Nephron progenitor cell (in vitro differentiated cells): ENCODE results near the gene HOXA13.

Source experiments
- DNase-seq: peaks from one replicate; pipeline ENCODE4 v3.0.0; 2021
- H3K27ac Mint-ChIP-seq: 2 replicates; pipeline ENCODE4 v1.8.0; 2021; ENCODE audit warnings: mild to moderate bottlenecking, moderate library complexity, mixed read lengths
- H3K27me3 Mint-ChIP-seq: 2 replicates; pipeline ENCODE4 v1.8.0; 2021; ENCODE audit warnings: mild to moderate bottlenecking, low read depth, mixed read lengths; ENCODE audit not compliant: poor library complexity
- H3K36me3 Mint-ChIP-seq: 2 replicates; pipeline ENCODE4 v1.8.0; 2021; ENCODE audit warnings: low read depth, mixed read lengths
- H3K4me1 Mint-ChIP-seq: 2 replicates; pipeline ENCODE4 v1.8.0; 2021; ENCODE audit warnings: mixed read lengths
- H3K4me3 Mint-ChIP-seq: 2 replicates; pipeline ENCODE4 v1.8.0; 2021; ENCODE audit warnings: mild to moderate bottlenecking, moderate library complexity, mixed read lengths
- H3K9me3 Mint-ChIP-seq: 2 replicates; pipeline ENCODE4 v1.8.0; 2021; ENCODE audit warnings: mild to moderate bottlenecking, moderate library complexity, mixed read lengths
- CTCF ChIP-seq: fragments of 200-600 bp; sonication (generic); IDR thresholded peaks from 2 replicates; pipeline ENCODE4 v1.5.0; 2021; ENCODE audit warnings: antibody characterized with exemption

The HOXA13 gene

DNA sequence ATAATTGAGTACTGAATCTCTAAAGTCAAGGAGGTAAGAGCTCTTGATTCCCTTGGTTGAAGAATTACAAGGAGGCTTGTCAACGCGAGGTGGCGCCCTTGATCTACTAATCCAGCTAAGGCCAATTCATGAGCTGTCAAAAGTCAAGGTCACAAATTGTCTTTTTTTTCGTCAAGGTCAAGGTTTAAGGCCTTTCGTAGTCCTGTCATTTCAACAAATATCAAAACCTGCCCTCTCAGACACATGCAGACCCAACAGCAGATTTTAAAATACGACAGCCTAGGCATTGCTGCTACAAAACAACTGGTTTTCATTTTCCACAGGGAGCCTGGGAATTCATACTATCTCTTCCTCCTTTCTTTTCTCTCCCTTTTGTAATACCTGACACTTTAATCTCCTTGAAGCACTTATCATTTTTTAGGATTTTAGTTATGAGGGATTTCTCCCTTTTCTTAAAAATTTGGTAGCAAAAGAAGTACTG is 3.6 kb downstream of the HOXA13 start:
- Mint-ChIP-seq H3K4me3 (no peak overlapping the region), H3K36me3 (no peaks in the 10 kb centered on the region), H3K4me1 (peaks cover 26% of the 10 kb centered on the region)

DNA sequence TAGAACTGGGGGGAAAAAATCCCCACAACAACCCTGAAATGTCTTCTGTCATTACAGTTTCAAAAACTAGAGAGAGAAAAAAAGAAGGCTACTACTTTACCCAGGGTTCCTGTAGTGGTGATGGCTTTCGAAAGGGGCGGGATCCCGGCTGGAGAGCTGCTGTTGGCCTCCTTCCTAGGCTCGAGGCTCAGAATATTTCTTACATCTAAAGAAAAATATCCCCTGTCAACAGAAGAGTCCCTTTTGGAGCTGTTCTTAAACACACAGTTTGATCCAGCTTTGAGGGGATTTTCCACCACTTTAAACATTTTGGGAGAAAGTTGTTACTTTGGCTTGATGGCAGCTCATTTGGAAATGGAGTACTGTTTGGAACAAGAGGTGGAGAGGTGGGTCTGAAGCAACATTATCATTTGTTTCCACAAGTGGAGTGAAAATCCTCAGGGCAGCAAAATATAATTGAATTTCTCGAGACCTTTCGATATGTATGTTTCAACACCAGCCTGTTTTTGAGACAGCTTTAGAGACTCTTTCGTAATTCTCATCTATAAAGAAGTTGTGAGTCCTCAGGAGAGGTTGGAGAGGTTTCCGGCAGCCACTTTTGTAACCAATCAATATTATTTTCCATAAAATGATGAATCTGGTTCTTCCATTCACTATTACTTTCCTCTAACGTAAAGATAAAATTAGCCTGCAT is 5.1 kb downstream of the HOXA13 start:
- DNase-seq = peak; percentile 28
- peaks cover 27% of the 10 kb centered on the region for H3K4me1 Mint-ChIP-seq
- no peaks in the 10 kb centered on the region for H3K9me3 Mint-ChIP-seq
- no peak overlapping the region for H3K27ac Mint-ChIP-seq
- H3K4me3 Mint-ChIP-seq = no peak overlapping the region
- H3K27me3 Mint-ChIP-seq = peaks cover 97% of the 10 kb centered on the region
- TF ChIP-seq CTCF = no peak
- H3K36me3 Mint-ChIP-seq = no peaks in the 10 kb centered on the region

More for the DNA sequence above, 3.6 kb downstream of the HOXA13 start:
- peak; percentile 82 for TF ChIP-seq CTCF
- Mint-ChIP-seq H3K9me3 (no peaks in the 10 kb centered on the region), H3K27ac (no peak overlapping the region), H3K27me3 (peaks cover 97% of the 10 kb centered on the region)
- peak; percentile 92 for DNase-seq

DNA sequence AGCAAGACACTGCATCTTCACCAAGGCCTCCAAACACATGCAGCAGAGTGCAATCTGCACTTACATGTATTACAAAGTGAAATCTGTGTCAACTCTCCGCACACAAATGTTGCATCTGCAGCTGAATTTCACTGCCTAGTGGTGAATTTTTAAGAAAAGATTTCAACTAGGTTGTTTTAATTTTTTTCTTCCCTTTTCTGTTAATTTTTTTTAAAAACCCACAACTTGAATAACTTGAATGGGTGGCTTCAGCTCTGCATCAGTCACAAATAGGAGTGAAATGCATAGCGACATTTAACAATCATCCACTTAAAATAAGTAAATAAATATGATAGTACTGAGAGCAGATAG is 5.9 kb downstream of the HOXA13 start:
- no peaks in the 10 kb centered on the region for H3K9me3 Mint-ChIP-seq
- peak overlapping the region; percentile 48 for H3K4me3 Mint-ChIP-seq

DNA sequence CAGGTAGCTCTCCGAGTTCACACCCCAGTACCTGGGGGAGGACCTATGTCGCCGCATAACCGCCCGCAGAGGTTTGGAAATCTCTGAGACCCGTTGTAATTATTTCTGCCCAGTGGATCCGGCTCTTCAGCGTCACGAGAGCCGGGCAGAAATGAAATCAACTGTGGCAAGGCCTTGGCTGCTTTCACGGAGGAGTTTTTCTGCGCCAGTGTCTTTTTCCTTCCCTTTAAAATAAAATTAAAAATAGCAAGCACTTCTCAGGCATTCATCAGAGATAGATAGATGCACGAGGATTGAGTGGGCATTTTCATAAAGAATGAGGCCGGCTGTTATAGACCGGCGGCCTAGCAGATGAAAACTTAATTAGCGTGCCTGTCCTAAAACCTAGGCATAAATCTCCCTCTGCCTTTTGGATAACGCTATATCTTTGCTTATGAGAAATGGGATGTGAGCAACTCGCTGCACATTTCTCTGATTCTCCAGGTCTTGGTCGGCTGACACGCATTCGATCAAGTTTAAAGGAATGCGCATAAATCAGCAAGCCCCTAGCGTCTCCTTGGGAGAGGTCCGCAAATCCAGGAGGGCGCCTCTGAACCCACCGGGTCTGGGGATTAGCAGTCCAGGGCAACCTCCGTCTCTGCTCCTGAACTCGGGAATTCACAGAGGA is 6.4 kb downstream of the HOXA13 start:
- Mint-ChIP-seq H3K27ac (no peak overlapping the region), H3K4me3 (peak overlapping the region; percentile 48), H3K9me3 (no peaks in the 10 kb centered on the region), H3K36me3 (no peaks in the 10 kb centered on the region), H3K4me1 (peaks cover 36% of the 10 kb centered on the region), H3K27me3 (peaks cover 100% of the 10 kb centered on the region)
- no peak for TF ChIP-seq CTCF
- DNase-seq = peak; percentile 51

More for the DNA sequence above, 5.9 kb downstream of the HOXA13 start:
- Mint-ChIP-seq H3K4me1 (peaks cover 34% of the 10 kb centered on the region), H3K27me3 (peaks cover 100% of the 10 kb centered on the region), H3K27ac (no peak overlapping the region), H3K36me3 (no peaks in the 10 kb centered on the region)
- TF ChIP-seq CTCF = no peak
- no peak for DNase-seq

DNA sequence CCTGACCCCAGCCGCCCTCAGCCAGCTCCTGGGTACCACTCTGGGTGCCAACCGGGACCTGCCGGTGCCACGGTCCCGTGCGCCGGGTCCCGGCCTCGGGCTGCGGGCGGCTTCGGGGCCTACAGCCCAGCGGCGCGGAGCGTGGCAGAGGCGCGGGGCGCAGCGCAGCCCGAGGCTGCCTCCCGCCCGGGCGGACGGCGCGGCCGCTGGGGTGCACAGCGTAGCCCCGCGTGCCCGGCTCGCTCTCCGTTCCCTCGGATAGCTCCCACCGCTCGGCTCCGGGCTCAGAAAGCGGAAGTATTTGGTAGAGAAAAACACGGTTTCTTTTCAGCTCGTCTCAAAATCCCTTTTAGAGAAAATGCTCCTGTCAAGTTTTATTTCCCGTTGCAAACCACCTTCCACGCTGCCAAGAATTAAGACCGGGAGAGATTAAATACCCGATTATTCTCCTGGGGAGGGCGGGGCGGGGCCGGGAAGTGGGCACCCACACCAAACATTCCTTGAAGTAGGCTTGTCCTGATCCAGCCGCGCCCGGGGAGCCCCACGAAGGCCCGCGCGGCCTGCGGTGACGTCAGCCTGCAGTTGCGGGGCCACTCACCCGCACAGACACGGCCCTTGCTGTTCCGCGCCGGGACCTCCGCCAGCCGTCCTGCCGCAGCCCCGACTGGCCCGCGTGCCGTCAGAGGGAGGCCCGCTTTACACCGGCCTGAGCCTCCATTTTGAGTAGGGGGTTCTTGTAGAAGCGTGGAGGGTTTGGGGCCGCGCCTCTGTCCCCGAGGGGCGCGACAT is 7.2 kb downstream of the HOXA13 start:
- H3K27ac Mint-ChIP-seq = no peak overlapping the region
- peak overlapping the region; percentile 78 for H3K4me3 Mint-ChIP-seq
- H3K27me3 Mint-ChIP-seq = peaks cover 100% of the 10 kb centered on the region
- no peak for TF ChIP-seq CTCF
- peak; percentile 46 for DNase-seq
- H3K4me1 Mint-ChIP-seq = peaks cover 43% of the 10 kb centered on the region
- H3K9me3 Mint-ChIP-seq = no peaks in the 10 kb centered on the region
- H3K36me3 Mint-ChIP-seq = no peaks in the 10 kb centered on the region
